SK-N-SH (cell line): ENCODE measurements around the gene ANKS4B.

Experiments
- RCOR1 ChIP-seq: fragments of 150-350 bp; IDR thresholded peaks from 2 replicates; pipeline ENCODE4 v1.6.1; 2017; ENCODE audit warnings: antibody characterized with exemption, low read length
- TF ChIP-seq, protein P1 (sequence below): fragments of 200-600 bp; sonication (generic); IDR thresholded peaks from 2 replicates; pipeline ENCODE4 v1.6.1; 2017; ENCODE audit warnings: antibody characterized with exemption, mild to moderate bottlenecking, moderate library complexity

DNA sequence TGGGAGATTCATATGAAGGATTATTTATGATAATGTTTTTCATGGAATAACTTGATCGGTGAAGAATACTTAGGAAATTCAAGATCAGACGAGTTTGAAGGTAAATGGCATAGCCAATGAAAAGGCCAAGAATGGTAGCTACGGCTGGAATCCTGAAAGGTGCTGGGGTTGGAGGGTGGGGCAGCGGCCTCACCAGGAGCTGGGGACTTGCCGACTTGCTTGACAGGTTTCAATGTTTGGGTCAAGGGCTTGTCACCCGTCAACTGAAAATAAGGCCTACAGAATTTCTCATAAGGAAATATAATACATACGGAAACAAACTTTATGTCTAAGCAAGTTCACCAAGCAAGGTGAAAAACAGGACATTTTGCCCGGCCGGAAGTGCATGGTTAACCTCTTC is 34.7 kb downstream of the ANKS4B start:
- TF ChIP-seq, protein P1, sequence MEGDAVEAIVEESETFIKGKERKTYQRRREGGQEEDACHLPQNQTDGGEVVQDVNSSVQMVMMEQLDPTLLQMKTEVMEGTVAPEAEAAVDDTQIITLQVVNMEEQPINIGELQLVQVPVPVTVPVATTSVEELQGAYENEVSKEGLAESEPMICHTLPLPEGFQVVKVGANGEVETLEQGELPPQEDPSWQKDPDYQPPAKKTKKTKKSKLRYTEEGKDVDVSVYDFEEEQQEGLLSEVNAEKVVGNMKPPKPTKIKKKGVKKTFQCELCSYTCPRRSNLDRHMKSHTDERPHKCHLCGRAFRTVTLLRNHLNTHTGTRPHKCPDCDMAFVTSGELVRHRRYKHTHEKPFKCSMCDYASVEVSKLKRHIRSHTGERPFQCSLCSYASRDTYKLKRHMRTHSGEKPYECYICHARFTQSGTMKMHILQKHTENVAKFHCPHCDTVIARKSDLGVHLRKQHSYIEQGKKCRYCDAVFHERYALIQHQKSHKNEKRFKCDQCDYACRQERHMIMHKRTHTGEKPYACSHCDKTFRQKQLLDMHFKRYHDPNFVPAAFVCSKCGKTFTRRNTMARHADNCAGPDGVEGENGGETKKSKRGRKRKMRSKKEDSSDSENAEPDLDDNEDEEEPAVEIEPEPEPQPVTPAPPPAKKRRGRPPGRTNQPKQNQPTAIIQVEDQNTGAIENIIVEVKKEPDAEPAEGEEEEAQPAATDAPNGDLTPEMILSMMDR = no peak
- TF ChIP-seq RCOR1 = no peak
